Kidney (tissue), 14 donors: ENCODE measurements around the gene CFAP92. TPM values are rescaled to one million over a fixed set of nuclear protein-coding genes. Genes with fewer than 3 reads are reported as not detected.

Source experiments
- DNase-seq, 5 donors: peaks; one replicate each; pipeline ENCODE4 v3.0.0-alpha.2; 2013 to 2020
- FAIRE-seq: peaks from 2 replicates; lab custom pipeline; 2012; peaks lifted over from hg19 to GRCh38; lab: Jason Lieb, UNC
- H3K27ac ChIP-seq, 2 donors: one replicate each; pipeline ENCODE4 v1.7.0; 2013; ENCODE audit warnings: low read depth in 2 of 2, low read length in 2 of 2, inconsistent platforms in 1 of 2
- H3K27me3 ChIP-seq: one replicate; pipeline ENCODE4 v1.7.1; 2013; ENCODE audit warnings: low read length, inconsistent platforms; ENCODE audit not compliant: control insufficient read depth, insufficient read depth
- H3K36me3 ChIP-seq, 3 donors: one replicate each; pipeline versions ENCODE4 v1.7.0 to v1.7.1; 2013; ENCODE audit warnings: low read length in 3 of 3, control low read depth in 1 of 3, inconsistent platforms in 1 of 3; ENCODE audit not compliant: insufficient read depth in 3 of 3, control insufficient read depth in 2 of 3
- H3K4me1 ChIP-seq, 3 donors: one replicate each; pipeline versions ENCODE4 v1.7.0 to v1.7.1; 2013; ENCODE audit warnings: low read length in 3 of 3, inconsistent platforms in 1 of 3, low read depth in 1 of 3; ENCODE audit not compliant: control insufficient read depth in 2 of 3, insufficient read depth in 2 of 3
- H3K4me3 ChIP-seq, 3 donors: one replicate each; pipeline versions ENCODE4 v1.7.0 to v1.8.1; 2013; ENCODE audit warnings: low read length in 3 of 3, control low read depth in 1 of 3, inconsistent platforms in 1 of 3
- H3K9ac ChIP-seq, 3 donors: one replicate each; pipeline versions ENCODE4 v1.7.0 to v1.7.1; 2013; ENCODE audit warnings: low read length in 3 of 3, control low read depth in 1 of 3, inconsistent platforms in 1 of 3
- H3K9me3 ChIP-seq, 3 donors: one replicate each; pipeline versions ENCODE4 v1.7.0 to v1.7.1; 2013; ENCODE audit warnings: low read length in 3 of 3, control low read depth in 1 of 3, inconsistent platforms in 1 of 3; ENCODE audit not compliant: control insufficient read depth in 2 of 3, insufficient read depth in 1 of 3
- CTCF ChIP-seq: IDR thresholded peaks from 3 replicates; pipeline ENCODE4 v1.5.1; 2012; ENCODE audit warnings: mild to moderate bottlenecking, moderate library complexity, borderline replicate concordance; ENCODE audit not compliant: insufficient read depth; ENCODE audit errors: extremely low read depth
- intact Hi-C: fragments of 100-400 bp; cut with DNase I; formaldehyde crosslinking; loops from one replicate; pipeline ENCODE4 v1.11.1; 2022
- polyA plus RNA-seq: library from polyadenylated mRNA; stranded (reverse); fragments of 350-450 nt; fragmentation: Illumina TruSeq; extraction: RNeasy Lipid Tissue Mini Kit (QIAGEN cat#74804); gene quantifications from one replicate; pipeline ENCODE4 v1.2.3, GENCODE V29; 2014; ENCODE audit warnings: low read depth, low replicate concordance; ENCODE audit not compliant: insufficient read depth
- total RNA-seq: library from RNA; stranded (reverse); fragmentation: NEBNext Ultra II Directional; extraction: Animal tissue kit (Norgen Biotek cat#: 25700); gene quantifications from one replicate; pipeline ENCODE4 v1.2.1, GENCODE V29; 2021
- donor health status: control.
- donor health status: control.
- donor health status: control.
- donor health status: control.
- donor health status: control.
- donor health status: DM: yes; HTN: yes; CAD: no.
- donor health status: Normal renal cell carcinoma (clear cell type).

CFAP92 gene
- total and polyA plus RNA-seq, 2 donors from 2014 or later: 0.56 to 0.60 TPM

- Histone ChIP-seq H3K9ac (no peak overlapping the region), H3K9me3 (no peaks in the 10 kb centered on the region), H3K36me3 (no peaks in the 10 kb centered on the region), H3K27ac (no peak overlapping the region), H3K4me1 (no peaks in the 10 kb centered on the region), H3K27me3 (no peaks in the 10 kb centered on the region), H3K4me3 (no peak overlapping the region)
- intact Hi-C loops: no loop called here
- DNase-seq (no peak), FAIRE-seq (no peak)
- no peak for TF ChIP-seq CTCF
Observed at GRCh38 chr3:128945041-128945877, 48.6 kb downstream of the CFAP92 start.

GRCh38 chr3:128942161-128942952 is 51.5 kb downstream of the CFAP92 start:
- no peak overlapping the region for H3K27ac ChIP-seq
- no peak for TF ChIP-seq CTCF
- H3K9me3 ChIP-seq: no peaks in the 10 kb centered on the region
- H3K9ac ChIP-seq: no peak overlapping the region
- no peaks in the 10 kb centered on the region for H3K27me3 ChIP-seq
- no peak overlapping the region for H3K4me3 ChIP-seq
- no peak for DNase-seq
- no peaks in the 10 kb centered on the region for H3K4me1 ChIP-seq
- no peak for FAIRE-seq
- intact Hi-C loops: no loop called here
- H3K36me3 ChIP-seq: no peaks in the 10 kb centered on the region

DNA sequence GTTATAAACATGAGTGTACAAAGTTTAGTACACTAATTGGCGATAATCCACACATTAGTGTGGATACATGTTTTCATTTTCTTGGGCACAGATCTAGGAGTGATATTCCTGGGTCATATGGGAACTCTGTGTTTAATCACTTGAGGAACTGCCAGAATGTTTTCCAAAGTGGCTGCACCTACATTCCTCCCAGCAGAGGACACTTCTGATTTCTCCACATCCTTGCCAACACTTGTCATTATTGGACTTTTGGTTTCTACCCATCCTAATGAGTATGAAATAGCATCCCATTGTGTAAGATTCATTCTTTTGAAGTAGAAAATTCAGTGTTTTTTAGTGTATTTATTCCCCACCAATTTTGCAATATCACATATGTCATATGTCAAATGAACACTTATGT is 53.6 kb downstream of the CFAP92 start:
- intact Hi-C loops: no loop called here
- Histone ChIP-seq H3K4me1 (no peaks in the 10 kb centered on the region), H3K9me3 (no peaks in the 10 kb centered on the region), H3K27me3 (no peaks in the 10 kb centered on the region), H3K27ac (no peak overlapping the region), H3K36me3 (no peaks in the 10 kb centered on the region), H3K4me3 (no peak overlapping the region), H3K9ac (no peak overlapping the region)
- TF ChIP-seq CTCF: no peak
- FAIRE-seq (no peak), DNase-seq (no peak)
